ENCODE results near the gene DSP. TPM values are rescaled to one million over a fixed set of nuclear protein-coding genes. Genes with fewer than 3 reads are reported as not detected.

Gene DSP
- polyA plus RNA-seq, 4 donors: 40.0 to 164 (median 78.1) TPM

- Histone ChIP-seq H3K9me3 (ENCODE audit: control insufficient read depth in 2 of 2, insufficient read depth in 1 of 2, low read depth in 1 of 2, low read length in 1 of 2) (no peaks in the 10 kb centered on the region), H3K4me1 (ENCODE audit: control insufficient read depth in 3 of 3, insufficient read depth in 2 of 3, low read depth in 1 of 3, low read length in 2 of 3) (peaks cover 0 to 49% (median 3%) of the 10 kb centered on the region in 3 donors), H3K36me3 (ENCODE audit: control insufficient read depth in 3 of 3, insufficient read depth in 2 of 3, low read depth in 1 of 3, low read length in 3 of 3) (peaks cover 0 to 14% (median 0%) of the 10 kb centered on the region in 3 donors), H3K27me3 (ENCODE audit: control insufficient read depth in 3 of 3, insufficient read depth in 3 of 3, low read length in 3 of 3) (peaks cover 0 to 8% (median 0%) of the 10 kb centered on the region in 3 donors), H3K4me3 (ENCODE audit: low read depth in 1 of 3, low read length in 3 of 3) (no peak overlapping the region), H3K27ac (ENCODE audit: low read depth in 1 of 3, low read length in 2 of 3) (peak overlapping the region in 2 of 3 donors; percentile 73 to 98)
- FAIRE-seq (no peak), DNase-seq (peak in 1 of 2 donors; percentile 26)
- 60 to 82% (median 67%) methylated on average over 2 of the region's 2 CpGs for WGBS, 3 donors
Observed at GRCh38 chr6:7546383-7546782, 4.9 kb downstream of the DSP start.

DNA sequence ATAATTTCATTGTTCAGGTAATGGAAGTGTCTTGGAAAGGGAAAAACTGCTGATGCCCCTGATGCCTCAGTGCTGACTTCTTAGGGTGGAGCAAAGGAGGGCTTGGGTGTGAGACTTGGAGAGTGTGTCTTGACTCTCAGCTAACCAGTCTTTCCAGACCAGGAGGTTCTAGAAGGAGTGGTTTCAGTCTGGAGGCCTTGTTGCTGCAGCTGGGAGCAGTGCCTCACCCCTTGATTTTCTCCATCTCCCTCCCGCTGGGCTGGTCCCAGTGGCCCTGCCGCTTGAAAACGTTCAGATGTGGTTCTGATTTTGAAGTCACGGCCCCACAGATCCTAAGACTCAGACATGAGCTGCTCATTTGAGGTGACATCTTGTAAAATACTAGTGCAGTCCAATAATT, 5.4 kb downstream of the DSP start:
- WGBS, 3 donors: 14 to 59% (median 44%) methylated on average over 4 of the region's 4 CpGs
- FAIRE-seq: no peak
- peak; percentile 54 to 63 for DNase-seq

DNA sequence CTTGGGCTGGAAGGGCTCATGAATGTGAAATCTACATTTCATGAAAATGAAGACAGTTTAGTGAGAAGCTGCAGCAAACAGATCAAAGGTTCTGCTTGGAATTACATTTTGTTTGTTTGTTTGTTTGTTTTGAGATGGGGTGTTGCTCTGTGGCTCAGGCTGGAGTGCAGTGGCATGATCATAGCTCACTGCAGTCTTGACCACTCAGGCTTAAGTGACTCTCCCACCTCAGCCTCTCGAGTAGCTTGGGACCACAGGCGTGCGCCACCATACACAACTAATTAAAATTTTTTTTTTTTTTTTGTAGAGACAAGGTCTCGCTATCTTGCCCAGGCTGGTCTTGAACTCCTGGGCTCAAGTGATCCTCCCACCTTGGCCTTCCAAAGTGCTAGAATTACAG, 5.8 kb downstream of the DSP start:
- WGBS, 3 donors: 74 to 90% (median 81%) methylated on average over 4 of the region's 4 CpGs
- peaks cover 0 to 1% (median 0%) of the 10 kb centered on the region in 3 donors for H3K27me3 ChIP-seq (ENCODE audit: control insufficient read depth in 3 of 3, insufficient read depth in 3 of 3, low read length in 3 of 3)
- peaks cover 0 to 16% (median 0%) of the 10 kb centered on the region in 3 donors for H3K36me3 ChIP-seq (ENCODE audit: control insufficient read depth in 3 of 3, insufficient read depth in 2 of 3, low read depth in 1 of 3, low read length in 3 of 3)
- H3K4me3 ChIP-seq (ENCODE audit: low read depth in 1 of 3, low read length in 3 of 3): peak overlapping the region in 1 of 3 donors; percentile 8
- DNase-seq (no peak), FAIRE-seq (no peak)
- peaks cover 0 to 52% (median 3%) of the 10 kb centered on the region in 3 donors for H3K4me1 ChIP-seq (ENCODE audit: control insufficient read depth in 3 of 3, insufficient read depth in 2 of 3, low read depth in 1 of 3, low read length in 2 of 3)
- no peaks in the 10 kb centered on the region for H3K9me3 ChIP-seq (ENCODE audit: control insufficient read depth in 2 of 2, insufficient read depth in 1 of 2, low read depth in 1 of 2, low read length in 1 of 2)
- H3K27ac ChIP-seq (ENCODE audit: low read depth in 1 of 3, low read length in 2 of 3): peak overlapping the region; percentile 29 to 98 (median 94)

More for the DNA sequence above, 5.4 kb downstream of the DSP start:
- Histone ChIP-seq H3K9me3 (ENCODE audit: control insufficient read depth in 2 of 2, insufficient read depth in 1 of 2, low read depth in 1 of 2, low read length in 1 of 2) (no peaks in the 10 kb centered on the region), H3K27ac (ENCODE audit: low read depth in 1 of 3, low read length in 2 of 3) (peak overlapping the region; percentile 29 to 98 (median 94)), H3K27me3 (ENCODE audit: control insufficient read depth in 3 of 3, insufficient read depth in 3 of 3, low read length in 3 of 3) (peaks cover 0 to 5% (median 0%) of the 10 kb centered on the region in 3 donors), H3K4me1 (ENCODE audit: control insufficient read depth in 3 of 3, insufficient read depth in 2 of 3, low read depth in 1 of 3, low read length in 2 of 3) (peaks cover 0 to 52% (median 3%) of the 10 kb centered on the region in 3 donors), H3K4me3 (ENCODE audit: low read depth in 1 of 3, low read length in 3 of 3) (peak overlapping the region in 1 of 3 donors; percentile 8), H3K36me3 (ENCODE audit: control insufficient read depth in 3 of 3, insufficient read depth in 2 of 3, low read depth in 1 of 3, low read length in 3 of 3) (peaks cover 0 to 16% (median 0%) of the 10 kb centered on the region in 3 donors)

GRCh38 chr6:7550433-7550801, 8.9 kb downstream of the DSP start:
- peaks cover 0 to 55% (median 3%) of the 10 kb centered on the region in 3 donors for H3K4me1 ChIP-seq (ENCODE audit: control insufficient read depth in 3 of 3, insufficient read depth in 2 of 3, low read depth in 1 of 3, low read length in 2 of 3)

DNA sequence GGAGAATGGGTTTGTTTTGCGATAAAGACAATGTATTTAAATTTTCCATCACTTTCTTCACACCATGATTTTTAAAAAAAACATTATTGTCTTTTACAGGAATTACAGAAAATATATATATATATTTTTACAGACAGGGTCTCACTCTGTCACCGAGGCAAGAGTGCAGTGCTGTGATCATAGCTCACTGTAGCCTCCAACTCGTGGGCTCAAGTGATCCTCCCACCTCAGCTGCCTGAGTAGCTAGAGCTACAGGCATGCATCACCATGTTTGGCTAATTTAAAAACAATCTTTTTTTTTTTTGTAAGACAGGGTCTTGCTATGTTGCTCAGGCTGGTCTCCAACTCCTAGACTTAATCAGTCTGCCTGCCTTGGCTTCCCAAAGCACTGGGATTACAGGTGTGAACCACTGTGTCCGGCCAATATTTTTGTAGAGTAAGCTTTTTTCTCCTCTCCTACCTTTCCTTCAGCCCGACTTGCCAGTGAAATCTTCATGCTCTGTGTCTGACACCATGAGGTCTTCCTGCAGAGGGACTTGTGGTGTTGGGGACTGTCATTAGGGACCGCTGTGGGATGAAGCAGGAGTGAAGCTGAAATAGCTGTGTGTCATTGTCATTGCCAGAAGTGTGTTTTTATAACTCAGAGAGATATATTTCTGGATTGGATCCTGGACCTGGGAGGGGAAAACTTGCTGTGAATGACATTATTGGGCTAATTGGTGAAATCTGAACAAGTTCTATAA, 13.2 kb downstream of the DSP start:
- Histone ChIP-seq H3K4me3 (ENCODE audit: low read depth in 1 of 3, low read length in 3 of 3) (no peak overlapping the region), H3K9me3 (ENCODE audit: control insufficient read depth in 2 of 2, insufficient read depth in 1 of 2, low read depth in 1 of 2, low read length in 1 of 2) (no peaks in the 10 kb centered on the region), H3K27ac (ENCODE audit: low read depth in 1 of 3, low read length in 2 of 3) (no peak overlapping the region), H3K27me3 (ENCODE audit: control insufficient read depth in 3 of 3, insufficient read depth in 3 of 3, low read length in 3 of 3) (no peaks in the 10 kb centered on the region), H3K4me1 (ENCODE audit: control insufficient read depth in 3 of 3, insufficient read depth in 2 of 3, low read depth in 1 of 3, low read length in 2 of 3) (peaks cover 0 to 32% (median 6%) of the 10 kb centered on the region in 3 donors), H3K36me3 (ENCODE audit: control insufficient read depth in 3 of 3, insufficient read depth in 2 of 3, low read depth in 1 of 3, low read length in 3 of 3) (peaks cover 2 to 35% (median 5%) of the 10 kb centered on the region in 3 donors)
- FAIRE-seq: no peak
- no peak for DNase-seq
- WGBS, 3 donors: 69 to 73% (median 70%) methylated on average over 6 of the region's 6 CpGs

More at GRCh38 chr6:7550433-7550801, 8.9 kb downstream of the DSP start:
- H3K36me3 ChIP-seq (ENCODE audit: control insufficient read depth in 3 of 3, insufficient read depth in 2 of 3, low read depth in 1 of 3, low read length in 3 of 3): peaks cover 0 to 24% (median 0%) of the 10 kb centered on the region in 3 donors
- FAIRE-seq: no peak
- WGBS, 3 donors: 53 to 68% (median 63%) methylated on average over 2 of the region's 2 CpGs
- H3K9me3 ChIP-seq (ENCODE audit: control insufficient read depth in 2 of 2, insufficient read depth in 1 of 2, low read depth in 1 of 2, low read length in 1 of 2): no peaks in the 10 kb centered on the region
- DNase-seq: no peak
- H3K4me3 ChIP-seq (ENCODE audit: low read depth in 1 of 3, low read length in 3 of 3): no peak overlapping the region
- H3K27me3 ChIP-seq (ENCODE audit: control insufficient read depth in 3 of 3, insufficient read depth in 3 of 3, low read length in 3 of 3): no peaks in the 10 kb centered on the region
- peak overlapping the region in 1 of 3 donors; percentile 98 for H3K27ac ChIP-seq (ENCODE audit: low read depth in 1 of 3, low read length in 2 of 3)

DNA sequence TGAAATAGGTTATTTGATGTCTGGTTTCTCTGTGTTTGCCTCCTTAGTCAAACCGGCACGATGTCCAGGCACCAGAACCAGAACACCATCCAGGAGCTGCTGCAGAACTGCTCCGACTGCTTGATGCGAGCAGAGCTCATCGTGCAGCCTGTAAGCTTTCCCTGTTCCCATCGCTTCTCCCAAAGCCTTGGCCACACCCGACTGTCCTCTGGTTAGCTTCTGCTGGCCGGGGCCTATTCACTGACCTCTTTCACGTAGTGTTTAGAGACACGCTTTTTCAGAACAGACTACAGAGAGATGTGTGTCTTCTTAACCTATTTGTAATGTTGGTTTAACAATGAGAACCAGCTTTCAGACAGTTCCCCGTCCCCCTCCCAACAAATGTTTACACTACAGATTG, 14.2 kb downstream of the DSP start:
- H3K27ac ChIP-seq (ENCODE audit: low read depth in 1 of 3, low read length in 2 of 3): no peak overlapping the region
- H3K4me3 ChIP-seq (ENCODE audit: low read depth in 1 of 3, low read length in 3 of 3): no peak overlapping the region
- FAIRE-seq (no peak), DNase-seq (no peak)
- H3K27me3 ChIP-seq (ENCODE audit: control insufficient read depth in 3 of 3, insufficient read depth in 3 of 3, low read length in 3 of 3): no peaks in the 10 kb centered on the region
- 83 to 89% (median 87%) methylated on average over 11 of the region's 11 CpGs for WGBS, 3 donors
- peaks cover 0 to 29% (median 3%) of the 10 kb centered on the region in 3 donors for H3K4me1 ChIP-seq (ENCODE audit: control insufficient read depth in 3 of 3, insufficient read depth in 2 of 3, low read depth in 1 of 3, low read length in 2 of 3)
- H3K9me3 ChIP-seq (ENCODE audit: control insufficient read depth in 2 of 2, insufficient read depth in 1 of 2, low read depth in 1 of 2, low read length in 1 of 2): no peaks in the 10 kb centered on the region
- H3K36me3 ChIP-seq (ENCODE audit: control insufficient read depth in 3 of 3, insufficient read depth in 2 of 3, low read depth in 1 of 3, low read length in 3 of 3): peaks cover 2 to 34% (median 5%) of the 10 kb centered on the region in 3 donors

DNA sequence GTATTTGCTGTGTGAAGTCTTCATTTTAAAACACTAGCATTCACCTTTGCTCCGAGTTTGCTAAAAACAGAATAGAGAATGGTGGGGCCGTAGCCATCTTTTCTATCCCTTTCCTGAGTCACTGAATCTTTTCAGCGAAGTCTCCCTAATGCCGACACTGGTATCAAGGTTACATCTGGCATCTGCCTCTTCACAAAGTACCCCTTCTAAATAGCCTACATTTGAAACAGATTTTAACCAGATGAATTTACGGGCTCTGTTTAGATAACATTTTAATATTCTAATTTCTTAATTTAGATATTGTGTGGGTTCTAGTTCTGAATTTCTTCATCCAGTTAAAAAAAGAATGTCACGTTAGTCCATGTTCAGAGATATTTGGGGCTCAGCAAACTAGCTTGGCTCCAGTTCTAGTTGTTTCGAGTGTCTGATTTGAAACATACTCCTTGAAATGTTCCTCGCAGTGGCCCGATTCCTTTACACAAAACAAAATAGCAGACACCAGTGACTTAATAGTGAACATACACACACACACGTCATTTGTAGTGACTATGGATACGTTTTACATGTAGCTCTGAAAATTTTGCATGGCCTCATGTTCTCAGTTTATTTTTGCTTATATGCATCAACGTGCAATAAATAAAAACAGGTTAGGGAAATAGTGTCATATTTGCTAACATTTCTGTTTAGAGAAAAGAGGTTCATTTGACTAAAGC, 15.1 kb downstream of the DSP start:
- DNase-seq: no peak
- Histone ChIP-seq H3K4me1 (ENCODE audit: control insufficient read depth in 3 of 3, insufficient read depth in 2 of 3, low read depth in 1 of 3, low read length in 2 of 3) (peaks cover 0 to 26% (median 3%) of the 10 kb centered on the region in 3 donors), H3K9me3 (ENCODE audit: control insufficient read depth in 2 of 2, insufficient read depth in 1 of 2, low read depth in 1 of 2, low read length in 1 of 2) (no peaks in the 10 kb centered on the region), H3K27ac (ENCODE audit: low read depth in 1 of 3, low read length in 2 of 3) (no peak overlapping the region), H3K36me3 (ENCODE audit: control insufficient read depth in 3 of 3, insufficient read depth in 2 of 3, low read depth in 1 of 3, low read length in 3 of 3) (peaks cover 2 to 29% (median 5%) of the 10 kb centered on the region in 3 donors), H3K27me3 (ENCODE audit: control insufficient read depth in 3 of 3, insufficient read depth in 3 of 3, low read length in 3 of 3) (peaks cover 0 to 2% (median 0%) of the 10 kb centered on the region in 3 donors), H3K4me3 (ENCODE audit: low read depth in 1 of 3, low read length in 3 of 3) (no peak overlapping the region)
- WGBS, 3 donors: 88 to 93% (median 92%) methylated on average over 12 of the region's 12 CpGs
- FAIRE-seq: no peak

DNA sequence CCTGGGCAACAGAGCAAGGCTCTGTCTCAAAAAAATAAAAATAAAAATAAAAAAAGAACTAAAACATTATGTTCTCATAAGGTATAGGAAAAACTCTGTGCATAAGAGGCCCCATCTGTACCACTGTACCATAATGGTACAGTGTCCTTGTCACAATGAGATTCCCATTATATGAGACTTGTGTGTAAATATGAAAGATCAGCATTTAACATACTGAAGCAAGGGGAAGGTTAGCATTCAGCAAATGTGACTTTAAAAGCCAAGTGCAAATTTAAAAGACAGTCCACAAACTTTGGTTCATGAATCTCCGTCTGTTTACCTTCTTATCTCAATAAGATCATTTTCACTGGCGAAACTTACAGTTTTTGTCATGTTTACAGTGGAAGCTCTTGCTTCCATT, 16.2 kb downstream of the DSP start:
- DNase-seq (no peak), FAIRE-seq (no peak)
- H3K36me3 ChIP-seq (ENCODE audit: control insufficient read depth in 3 of 3, insufficient read depth in 2 of 3, low read depth in 1 of 3, low read length in 3 of 3): peaks cover 2 to 32% (median 5%) of the 10 kb centered on the region in 3 donors
- H3K4me3 ChIP-seq (ENCODE audit: low read depth in 1 of 3, low read length in 3 of 3): no peak overlapping the region
- 80 to 90% (median 87%) methylated on average over 2 of the region's 2 CpGs for WGBS, 3 donors
- H3K4me1 ChIP-seq (ENCODE audit: control insufficient read depth in 3 of 3, insufficient read depth in 2 of 3, low read depth in 1 of 3, low read length in 2 of 3): peaks cover 0 to 29% (median 3%) of the 10 kb centered on the region in 3 donors
- peaks cover 0 to 2% (median 0%) of the 10 kb centered on the region in 3 donors for H3K27me3 ChIP-seq (ENCODE audit: control insufficient read depth in 3 of 3, insufficient read depth in 3 of 3, low read length in 3 of 3)
- H3K27ac ChIP-seq (ENCODE audit: low read depth in 1 of 3, low read length in 2 of 3): peak overlapping the region in 1 of 3 donors; percentile 64
- no peaks in the 10 kb centered on the region for H3K9me3 ChIP-seq (ENCODE audit: control insufficient read depth in 2 of 2, insufficient read depth in 1 of 2, low read depth in 1 of 2, low read length in 1 of 2)

All from small intestine (tissue), 7 donors.